Colonic mucosa (tissue), 4 donors: ENCODE results near the gene WWOX. TPM values are rescaled to one million over a fixed set of nuclear protein-coding genes. Genes with fewer than 3 reads are reported as not detected.

Experiments
- DNase-seq: peaks from one replicate; pipeline ENCODE4 v3.0.0-alpha.2; 2020
- H3K27ac ChIP-seq: fragments of 200-600 bp; one replicate; pipeline ENCODE4 v1.8.0; 2021
- H3K27me3 ChIP-seq: fragments of 200-600 bp; one replicate; pipeline ENCODE4 v1.8.0; 2021
- H3K36me3 ChIP-seq: fragments of 200-600 bp; one replicate; pipeline ENCODE4 v1.8.0; 2021
- H3K4me1 ChIP-seq: fragments of 200-600 bp; one replicate; pipeline ENCODE4 v1.8.0; 2021; ENCODE audit warnings: mild to moderate bottlenecking
- H3K4me3 ChIP-seq: fragments of 200-600 bp; one replicate; pipeline ENCODE4 v1.8.0; 2021
- H3K9ac ChIP-seq, 2 donors: one replicate each; pipeline ENCODE4 v1.7.0; 2013; ENCODE audit warnings: control low read depth in 2 of 2, low read depth in 2 of 2, low read length in 2 of 2
- H3K9me3 ChIP-seq: fragments of 200-600 bp; one replicate; pipeline ENCODE4 v1.8.0; 2021
- intact Hi-C: fragments of 100-400 bp; cut with DNase I; formaldehyde crosslinking; loops from one replicate; pipeline ENCODE4 v1.14.1; 2022
- total RNA-seq, 2 donors: library from RNA; stranded (reverse); fragmentation: NEBNext Ultra II Directional in 1 of 2; extraction: Animal tissue kit (Norgen Biotek cat#: 25700) in 1 of 2; gene quantifications; one replicate each; pipeline ENCODE4 v1.2.1, GENCODE V29; 2021
- TF ChIP-seq, protein P1 (sequence below): fragments of 200-600 bp; IDR thresholded peaks from one replicate; pipeline ENCODE4 v1.8.0; 2022; ENCODE audit warnings: antibody characterized with exemption, mild to moderate bottlenecking
- donor health status: healthy.
- donor health status: DM: no; HTN: no; CAD: no.
- donor health status: DM: no; HTN: no; CAD: no.

Gene WWOX
- total RNA-seq, 2 donors from 2014 or later = 7.2 to 11.0 TPM

DNA sequence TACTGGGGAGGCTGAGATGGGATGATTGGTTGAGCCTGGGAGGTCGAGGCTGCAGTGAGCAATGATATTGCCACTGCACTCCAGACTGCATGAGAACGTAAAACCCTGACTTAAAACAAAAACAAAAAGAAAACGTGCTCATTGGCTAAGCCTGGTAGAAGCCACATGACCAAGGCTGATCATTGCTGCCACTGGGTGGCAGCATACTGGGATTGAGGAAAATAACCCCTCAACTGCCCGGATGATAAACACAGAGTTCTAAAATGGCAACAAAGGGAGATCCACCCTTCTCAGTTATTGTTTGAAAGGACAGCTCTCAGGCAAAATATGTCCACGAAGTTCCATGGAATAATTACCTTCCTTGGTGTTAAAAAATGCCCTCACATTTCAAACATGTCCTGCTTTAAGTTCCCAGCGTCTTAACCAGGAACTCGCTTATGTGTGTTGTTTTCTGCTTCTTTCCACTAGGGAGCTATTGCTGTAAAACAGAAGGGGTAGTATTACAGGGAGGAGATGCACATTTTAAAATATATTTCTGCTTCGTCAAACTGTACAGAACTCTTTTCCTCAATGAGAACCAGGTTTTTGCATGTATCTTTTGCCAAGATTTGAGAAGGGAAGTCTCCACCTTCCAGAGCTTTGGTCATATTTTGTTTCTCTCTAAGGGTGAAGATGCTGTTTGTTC, 825.8 kb downstream of the WWOX start:
- H3K9ac ChIP-seq = no peak overlapping the region
- H3K4me3 ChIP-seq = no peak overlapping the region
- TF ChIP-seq, protein P1, sequence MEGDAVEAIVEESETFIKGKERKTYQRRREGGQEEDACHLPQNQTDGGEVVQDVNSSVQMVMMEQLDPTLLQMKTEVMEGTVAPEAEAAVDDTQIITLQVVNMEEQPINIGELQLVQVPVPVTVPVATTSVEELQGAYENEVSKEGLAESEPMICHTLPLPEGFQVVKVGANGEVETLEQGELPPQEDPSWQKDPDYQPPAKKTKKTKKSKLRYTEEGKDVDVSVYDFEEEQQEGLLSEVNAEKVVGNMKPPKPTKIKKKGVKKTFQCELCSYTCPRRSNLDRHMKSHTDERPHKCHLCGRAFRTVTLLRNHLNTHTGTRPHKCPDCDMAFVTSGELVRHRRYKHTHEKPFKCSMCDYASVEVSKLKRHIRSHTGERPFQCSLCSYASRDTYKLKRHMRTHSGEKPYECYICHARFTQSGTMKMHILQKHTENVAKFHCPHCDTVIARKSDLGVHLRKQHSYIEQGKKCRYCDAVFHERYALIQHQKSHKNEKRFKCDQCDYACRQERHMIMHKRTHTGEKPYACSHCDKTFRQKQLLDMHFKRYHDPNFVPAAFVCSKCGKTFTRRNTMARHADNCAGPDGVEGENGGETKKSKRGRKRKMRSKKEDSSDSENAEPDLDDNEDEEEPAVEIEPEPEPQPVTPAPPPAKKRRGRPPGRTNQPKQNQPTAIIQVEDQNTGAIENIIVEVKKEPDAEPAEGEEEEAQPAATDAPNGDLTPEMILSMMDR = peak; percentile 39
- no peaks in the 10 kb centered on the region for H3K4me1 ChIP-seq
- no peaks in the 10 kb centered on the region for H3K27me3 ChIP-seq
- no peaks in the 10 kb centered on the region for H3K36me3 ChIP-seq
- H3K27ac ChIP-seq = no peak overlapping the region
- H3K9me3 ChIP-seq = no peaks in the 10 kb centered on the region
- peak; percentile 32 for DNase-seq
- intact Hi-C loops = loop anchor here (10.0 kb wide), 1 partner anchor 680 kb away; the partner anchor contains the start of gene MAF

DNA sequence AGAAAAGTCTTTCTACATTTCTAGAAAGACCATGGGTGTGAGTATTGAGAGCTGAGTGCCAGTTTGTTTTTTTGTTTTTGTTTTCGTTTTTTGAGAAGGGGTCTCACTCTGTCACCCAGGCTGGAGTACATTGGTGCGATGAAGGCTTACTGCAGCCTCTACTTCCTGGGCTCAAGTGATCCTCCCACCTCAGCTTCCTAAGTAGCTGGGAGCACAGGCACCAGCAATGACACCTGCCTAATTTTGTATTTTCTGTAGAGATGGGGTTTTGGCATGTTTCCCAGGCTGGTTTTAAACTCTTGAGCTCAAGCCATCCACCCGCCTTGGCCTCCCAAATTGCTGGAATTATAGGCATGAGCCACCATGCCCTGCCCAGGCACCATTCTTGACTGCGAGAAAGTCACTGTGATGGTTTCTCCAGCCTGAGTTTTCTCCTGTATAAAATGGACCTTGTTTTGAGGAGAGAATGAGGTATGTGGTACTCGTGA, 827.3 kb downstream of the WWOX start:
- Histone ChIP-seq H3K27ac (no peak overlapping the region), H3K9me3 (no peaks in the 10 kb centered on the region), H3K4me3 (no peak overlapping the region), H3K4me1 (no peaks in the 10 kb centered on the region), H3K27me3 (no peaks in the 10 kb centered on the region), H3K9ac (no peak overlapping the region), H3K36me3 (no peaks in the 10 kb centered on the region)
- TF ChIP-seq, protein P1 = no peak
- DNase-seq = no peak
- intact Hi-C loops = loop anchor here (10.0 kb wide), 1 partner anchor 678 kb away; the partner anchor contains the start of gene MAF

DNA sequence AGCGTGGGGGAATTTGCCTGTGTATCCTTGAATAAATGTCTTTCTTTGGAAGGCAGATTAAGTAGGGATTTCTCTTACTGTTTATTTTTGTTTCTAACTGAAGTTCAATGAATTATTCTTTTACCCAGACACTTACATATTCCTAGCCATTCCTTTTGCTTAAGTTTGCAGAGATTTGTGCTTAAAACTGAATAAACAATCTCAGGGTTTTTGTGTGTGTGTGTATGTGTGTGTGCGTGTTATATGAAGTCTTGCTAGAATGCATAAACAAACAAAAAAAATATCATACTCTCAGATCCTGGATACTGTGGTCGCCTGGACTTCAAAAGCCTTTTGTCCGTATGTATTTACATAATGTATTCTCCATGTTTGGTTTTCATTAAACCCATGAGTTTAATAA, 828.3 kb downstream of the WWOX start:
- no peak overlapping the region for H3K9ac ChIP-seq
- no peaks in the 10 kb centered on the region for H3K9me3 ChIP-seq
- no peak overlapping the region for H3K4me3 ChIP-seq
- TF ChIP-seq, protein P1 = no peak
- intact Hi-C loops = loop anchor here (10.0 kb wide), 1 partner anchor 677 kb away; the partner anchor contains the start of gene MAF
- no peak overlapping the region for H3K27ac ChIP-seq
- no peaks in the 10 kb centered on the region for H3K36me3 ChIP-seq
- H3K27me3 ChIP-seq = no peaks in the 10 kb centered on the region
- DNase-seq = no peak
- H3K4me1 ChIP-seq = no peaks in the 10 kb centered on the region

DNA sequence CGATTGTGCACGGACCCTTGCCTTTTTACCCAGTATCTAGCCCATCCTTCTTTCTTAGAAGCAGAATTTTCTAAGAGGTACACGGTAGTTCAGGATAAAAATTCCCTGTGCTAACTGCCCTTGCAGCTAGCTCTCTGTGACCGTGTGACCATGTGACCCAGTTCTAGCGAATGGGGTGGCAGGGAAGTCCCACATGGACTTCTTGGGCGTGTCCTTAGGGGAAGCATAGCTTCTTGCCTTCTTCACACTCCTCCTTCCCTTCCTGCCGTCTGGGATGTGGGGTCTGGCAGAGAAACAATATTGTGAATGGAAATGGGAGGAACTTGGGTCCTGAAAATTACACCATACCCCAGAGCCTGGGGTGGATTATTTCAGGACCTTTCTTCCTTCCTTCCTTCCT, 830.4 kb downstream of the WWOX start:
- H3K4me1 ChIP-seq = no peaks in the 10 kb centered on the region
- no peaks in the 10 kb centered on the region for H3K27me3 ChIP-seq
- H3K9me3 ChIP-seq = no peaks in the 10 kb centered on the region
- intact Hi-C loops = loop anchor here (10.0 kb wide), 1 partner anchor 675 kb away; the partner anchor contains the start of gene MAF
- no peaks in the 10 kb centered on the region for H3K36me3 ChIP-seq
- DNase-seq = no peak
- TF ChIP-seq, protein P1 = no peak
- no peak overlapping the region for H3K4me3 ChIP-seq
- H3K27ac ChIP-seq = no peak overlapping the region
- H3K9ac ChIP-seq = no peak overlapping the region

DNA sequence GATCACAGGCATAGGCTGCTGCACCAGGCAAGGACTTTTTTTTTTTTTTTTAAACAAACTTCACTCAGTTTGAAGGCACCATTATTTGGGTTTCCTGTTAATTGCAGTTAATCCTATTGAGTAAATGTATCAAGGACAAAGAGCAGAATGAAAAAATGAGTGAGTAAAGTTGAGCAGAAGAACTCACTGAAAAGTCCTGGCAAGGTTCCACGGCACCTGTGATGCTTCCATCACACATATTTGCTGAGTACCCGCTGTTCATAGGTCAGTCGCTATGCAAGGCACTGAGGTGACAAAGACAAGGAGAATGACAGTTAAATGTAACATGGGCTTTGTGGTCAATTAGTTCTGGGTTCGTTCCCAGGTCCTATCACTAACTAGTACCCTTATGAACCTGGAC, 831.1 kb downstream of the WWOX start:
- TF ChIP-seq, protein P1 = no peak
- no peak overlapping the region for H3K27ac ChIP-seq
- no peaks in the 10 kb centered on the region for H3K36me3 ChIP-seq
- H3K4me1 ChIP-seq = no peaks in the 10 kb centered on the region
- H3K9me3 ChIP-seq = no peaks in the 10 kb centered on the region
- DNase-seq = no peak
- no peak overlapping the region for H3K9ac ChIP-seq
- no peak overlapping the region for H3K4me3 ChIP-seq
- H3K27me3 ChIP-seq = no peaks in the 10 kb centered on the region
- intact Hi-C loops = no loop called here
